HG03575 (cell line): ENCODE results near the gene C3orf22.

Experiments used
- ATAC-seq: cut with Tn5 transposase; IDR thresholded peaks from one replicate; pipeline ENCODE4 v1.9.1; 2021; ENCODE audit not compliant: unreplicated experiment, insufficient number of reproducible peaks, low FRiP score; ENCODE audit errors: extremely low read depth

The C3orf22 gene

GRCh38 chr3:126519506-126520455 lies 39.0 kb downstream of the C3orf22 start:
- no peak for ATAC-seq

GRCh38 chr3:126518779-126519177 lies 40.0 kb downstream of the C3orf22 start:
- no peak for ATAC-seq

GRCh38 chr3:126517986-126518778 lies 40.5 kb downstream of the C3orf22 start:
- ATAC-seq, result no peak

- no peak for ATAC-seq
These were observed 41.3 kb downstream of the C3orf22 start, which contains the start of gene UROC1 for GRCh38 chr3:126517291-126517951. Gene UROC1, minus strand, starts transcription at chr3:126517773. Its CDS starts 54 bp downstream, at chr3:126517719.

GRCh38 chr3:126516936-126517290 lies 41.8 kb downstream of the C3orf22 start:
- no peak for ATAC-seq

GRCh38 chr3:126516152-126516935 lies 42.4 kb downstream of the C3orf22 start:
- ATAC-seq, result no peak

GRCh38 chr3:126515066-126515706 lies 43.5 kb downstream of the C3orf22 start:
- ATAC-seq, result no peak

- ATAC-seq, result no peak
These were observed 44.6 kb downstream of the C3orf22 start for GRCh38 chr3:126514161-126514560.

- no peak for ATAC-seq
These were observed 45.6 kb downstream of the C3orf22 start for GRCh38 chr3:126512916-126513650.

GRCh38 chr3:126512026-126512425 lies 46.7 kb downstream of the C3orf22 start:
- no peak for ATAC-seq

- no peak for ATAC-seq
These were observed 47.4 kb downstream of the C3orf22 start for GRCh38 chr3:126511291-126511690.

- no peak for ATAC-seq
These were observed 48.3 kb downstream of the C3orf22 start for GRCh38 chr3:126510308-126510910.

GRCh38 chr3:126509597-126510307 lies 49.0 kb downstream of the C3orf22 start:
- ATAC-seq, result no peak

GRCh38 chr3:126508564-126508964 lies 50.2 kb downstream of the C3orf22 start:
- no peak for ATAC-seq

GRCh38 chr3:126507886-126508285 lies 50.8 kb downstream of the C3orf22 start:
- no peak for ATAC-seq

- ATAC-seq, result no peak
These were observed 55.0 kb downstream of the C3orf22 start for GRCh38 chr3:126503701-126504100.

- ATAC-seq, result no peak
These were observed 56.1 kb downstream of the C3orf22 start for GRCh38 chr3:126502656-126503055.
